Left renal pelvis (tissue), 4 donors: ENCODE results near the gene PBX1. TPM values are rescaled to one million over a fixed set of nuclear protein-coding genes. Genes with fewer than 3 reads are reported as not detected.
"Not testable (repeated sequence)": the region's sequence is repeated elsewhere in the genome, so short reads cannot be mapped to it uniquely, and the experiment has no call there.

ENCODE experiments used
- DNase-seq, 4 donors: peaks; one replicate each; pipeline ENCODE4 v3.0.0-alpha.2; 2013; ENCODE audit warnings: low read depth in 4 of 4, low spot score in 3 of 4
- polyA plus RNA-seq, 4 donors: library from polyadenylated mRNA; unstranded; fragments of 120-200 nt; gene quantifications; one replicate each; pipeline ENCODE4 v1.2.1, GENCODE V29; 2013; ENCODE audit not compliant: insufficient read length in 4 of 4

The PBX1 gene
- polyA plus RNA-seq, 4 donors = 141 to 256 (median 181) TPM

DNA sequence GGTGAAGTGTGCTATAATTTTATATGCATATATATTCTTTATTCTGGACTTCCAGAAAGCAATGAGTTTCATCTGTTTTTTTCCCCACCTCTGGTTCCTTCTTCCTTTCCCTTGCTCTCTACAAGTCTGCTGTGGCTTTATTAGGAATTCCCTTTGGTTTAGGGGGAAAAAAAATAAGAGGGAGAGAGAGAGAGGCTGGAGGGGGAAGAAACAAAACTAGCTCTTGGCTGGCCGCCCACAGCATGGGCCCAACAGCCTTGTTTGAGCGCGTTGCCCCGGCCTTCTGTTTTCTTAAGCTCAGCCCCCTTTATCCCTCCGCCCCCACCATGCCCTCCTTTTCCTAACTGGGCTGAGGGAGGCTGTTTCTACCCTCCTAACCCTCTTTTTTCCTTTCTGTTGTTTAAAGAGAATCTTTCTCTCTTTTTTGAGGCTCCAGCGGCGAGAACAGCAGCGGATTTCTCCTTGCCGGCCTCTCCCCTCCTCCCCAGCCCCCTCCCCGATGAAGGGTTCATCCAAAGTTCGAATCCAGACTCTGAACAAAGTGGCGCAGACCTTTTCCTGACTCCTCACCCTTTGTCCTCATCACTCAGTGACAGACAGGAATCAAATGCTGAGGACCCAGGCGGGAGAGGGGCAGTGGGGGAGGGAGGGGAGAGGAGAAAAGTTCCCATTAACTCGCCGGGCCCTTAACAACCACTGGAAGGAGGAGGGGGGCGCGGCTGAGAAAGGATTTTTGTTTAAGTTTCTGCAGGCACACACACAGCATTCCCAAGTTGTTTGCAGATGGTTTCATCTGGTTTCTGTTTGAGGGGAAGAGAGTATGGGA lies 29.7 kb downstream of the PBX1 start:
- DNase-seq = peak in 3 of 4 donors; percentile 82 to 87 (median 83)

GRCh38 chr1:164589408-164589807 lies 30.4 kb downstream of the PBX1 start:
- no peak for DNase-seq

GRCh38 chr1:164589961-164590507 lies 31.1 kb downstream of the PBX1 start:
- no peak for DNase-seq

GRCh38 chr1:164590592-164590991 lies 31.6 kb downstream of the PBX1 start:
- no peak for DNase-seq

- DNase-seq = peak in 2 of 4 donors; percentile 60 to 67
Measured at GRCh38 chr1:164591858-164592257, 32.9 kb downstream of the PBX1 start.

- no peak for DNase-seq
Measured at GRCh38 chr1:164592634-164593033, 33.6 kb downstream of the PBX1 start.

GRCh38 chr1:164595212-164595611 lies 36.2 kb downstream of the PBX1 start:
- DNase-seq = no peak

DNA sequence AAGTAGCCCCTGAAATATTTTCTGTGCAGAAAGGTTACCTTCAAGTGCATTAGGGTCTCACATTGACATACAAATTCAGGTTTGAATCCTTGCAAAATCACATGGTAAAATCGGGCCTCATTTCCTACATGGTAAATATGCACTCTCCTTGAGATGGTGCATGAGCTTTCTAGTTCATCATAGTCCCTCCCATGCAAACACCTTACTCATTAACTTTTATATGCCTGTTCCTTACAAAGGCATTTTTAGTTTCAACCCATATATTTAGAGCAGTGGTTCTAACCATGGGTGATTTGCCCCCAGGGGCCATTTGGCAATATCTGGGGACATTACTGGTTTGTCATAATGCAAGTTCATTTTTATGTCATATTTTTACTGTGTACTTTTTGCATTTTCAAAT lies 37.2 kb downstream of the PBX1 start:
- DNase-seq = no peak

DNA sequence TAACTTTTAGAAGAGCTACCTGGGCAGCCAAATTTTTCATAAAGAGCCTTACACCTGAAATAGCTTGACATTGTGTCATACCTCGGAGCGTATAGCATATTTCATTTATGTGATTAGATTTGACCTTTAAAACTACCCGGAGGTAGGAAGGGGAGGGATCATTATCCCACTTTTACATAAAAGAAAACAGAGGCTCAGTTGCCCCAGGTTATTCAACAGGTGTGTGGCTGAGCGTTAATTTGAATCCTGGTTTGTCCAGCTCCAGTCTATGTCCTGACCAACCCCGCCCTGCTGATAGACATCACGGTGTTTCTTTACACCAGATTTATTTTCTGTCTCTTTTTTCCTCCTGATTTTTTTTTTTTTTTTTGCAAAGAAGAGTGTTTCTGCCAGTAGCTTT lies 39.7 kb downstream of the PBX1 start:
- no peak for DNase-seq

GRCh38 chr1:164599272-164599671 lies 40.3 kb downstream of the PBX1 start:
- no peak for DNase-seq

GRCh38 chr1:164601399-164602100 lies 42.6 kb downstream of the PBX1 start:
- no peak for DNase-seq

- no peak for DNase-seq
Measured at GRCh38 chr1:164602101-164602422, 43.1 kb downstream of the PBX1 start.

DNA sequence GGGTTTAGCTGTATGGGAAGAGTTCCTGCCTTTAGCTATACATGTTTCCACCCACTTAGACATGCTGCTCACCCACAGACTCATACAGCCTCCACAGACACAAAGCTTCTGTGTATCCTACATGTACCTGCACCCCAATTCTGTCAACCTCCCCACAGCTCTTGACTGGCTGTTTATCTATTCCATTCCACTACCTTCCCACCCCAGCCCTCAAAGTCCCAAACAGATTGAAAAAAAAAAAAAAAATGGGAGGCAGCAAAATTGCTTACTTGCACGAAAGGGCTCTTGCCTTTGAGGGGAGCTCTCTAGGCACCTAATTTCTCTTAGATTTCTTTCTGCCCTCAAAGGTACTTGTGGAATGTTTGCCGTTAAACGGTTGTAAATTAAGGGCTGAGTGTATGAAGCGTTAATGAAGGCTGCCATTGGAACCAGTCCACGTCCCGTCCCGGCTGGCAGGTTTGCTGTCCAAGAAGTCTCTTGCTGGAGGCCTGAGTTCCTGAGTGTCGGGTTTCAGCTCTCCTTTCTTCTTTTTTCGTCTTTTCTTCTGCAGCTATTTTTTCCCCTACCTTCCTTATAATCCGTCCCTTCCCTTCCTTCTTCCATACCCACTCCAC lies 43.6 kb downstream of the PBX1 start:
- DNase-seq = peak in 2 of 4 donors; percentile 72 to 88

GRCh38 chr1:164603805-164604204 lies 44.8 kb downstream of the PBX1 start:
- DNase-seq = not testable (repeated sequence)

DNA sequence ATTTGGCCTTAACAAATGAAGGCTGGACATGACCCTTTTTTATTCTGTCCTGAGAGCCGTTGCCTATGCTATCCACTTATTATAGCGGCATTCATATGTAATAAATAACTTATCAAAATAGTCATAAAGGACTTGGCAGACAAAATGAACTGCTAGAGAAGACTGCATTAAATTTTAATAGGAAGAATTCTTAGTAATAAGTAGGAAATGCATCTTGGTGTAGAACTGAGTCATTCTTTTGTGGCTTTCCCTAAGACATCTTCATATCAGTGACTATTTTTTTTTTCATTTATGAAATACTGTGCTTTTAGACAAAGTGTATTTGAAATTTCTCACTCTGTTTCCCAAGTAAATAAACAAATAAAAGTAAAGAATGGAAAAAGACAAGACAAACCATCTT lies 45.6 kb downstream of the PBX1 start:
- no peak for DNase-seq

- DNase-seq = no peak
Measured at GRCh38 chr1:164605254-164606091, 46.5 kb downstream of the PBX1 start.

GRCh38 chr1:164607351-164607750 lies 48.4 kb downstream of the PBX1 start:
- no peak for DNase-seq

DNA sequence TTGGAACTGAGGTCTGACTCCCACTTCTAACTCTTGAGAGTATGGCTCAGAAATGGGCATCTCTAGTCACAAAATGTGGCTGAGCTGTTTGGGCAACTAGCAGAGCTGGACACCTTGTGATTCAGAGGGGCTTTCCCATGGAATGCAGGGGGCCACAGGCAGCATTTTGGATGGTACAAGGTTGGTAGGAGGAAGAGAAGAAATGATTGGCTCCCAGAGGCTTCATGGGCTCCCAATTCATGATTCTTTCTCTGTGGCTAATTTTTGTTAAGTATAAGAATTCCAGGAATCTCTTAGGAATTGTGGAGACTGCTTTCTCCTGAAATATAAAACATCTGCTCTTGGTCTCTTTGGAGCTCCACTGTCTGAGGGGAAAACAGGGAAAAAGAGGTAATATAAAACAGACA lies 49.7 kb downstream of the PBX1 start:
- no peak for DNase-seq

DNA sequence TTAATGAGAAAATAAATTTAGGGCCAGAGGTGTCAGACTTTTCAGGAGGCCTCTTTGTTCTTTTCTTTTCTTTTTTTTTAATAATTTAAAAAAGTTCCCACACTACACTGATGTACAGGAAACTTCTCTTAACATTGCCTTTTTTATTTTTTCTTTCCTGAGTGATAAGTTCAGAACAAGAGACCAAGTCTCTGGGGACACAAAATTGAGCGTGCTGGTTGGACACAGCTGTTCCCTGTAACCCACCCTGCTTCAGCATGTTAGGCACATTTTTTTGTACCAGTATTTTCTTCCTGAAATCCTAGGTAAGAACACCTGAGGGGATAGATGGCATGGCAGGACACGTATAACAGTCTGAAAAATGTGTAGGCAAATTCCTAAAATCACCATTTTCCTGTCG lies 50.1 kb downstream of the PBX1 start:
- DNase-seq = no peak

DNA sequence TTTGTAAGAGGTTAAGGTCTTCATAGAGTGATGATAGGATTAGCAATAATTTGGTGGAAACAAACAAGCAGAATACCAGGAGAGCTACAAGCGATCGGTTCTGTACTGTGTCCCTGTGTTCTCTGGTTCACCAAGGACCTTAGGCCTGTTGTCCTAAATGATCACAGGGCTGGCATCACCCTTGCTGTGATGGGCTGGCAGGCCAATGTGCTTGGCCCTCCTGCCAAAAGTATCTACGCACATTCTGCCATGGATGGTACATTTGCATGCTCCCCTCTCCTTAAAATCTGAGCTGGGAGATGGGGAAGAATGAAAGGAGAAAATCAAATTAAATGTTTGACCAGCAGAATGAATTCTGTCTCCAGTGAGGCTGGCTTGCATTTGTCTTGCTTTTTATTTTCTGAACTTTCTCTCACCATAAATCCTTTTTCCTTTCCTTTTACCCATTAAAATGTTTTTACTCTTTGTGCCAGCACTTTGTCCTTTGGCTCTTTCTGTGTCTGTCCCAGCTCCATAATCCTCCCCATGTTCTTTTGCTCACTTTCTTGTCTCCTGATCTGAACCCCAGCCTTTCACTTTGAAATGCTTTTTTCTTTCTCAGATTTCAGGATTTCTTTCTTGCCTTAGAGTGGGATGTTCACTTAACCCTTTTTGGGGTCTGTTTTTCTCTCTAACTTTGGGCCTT lies 51.7 kb downstream of the PBX1 start:
- no peak for DNase-seq
